ENCODE results near the gene MLLT10.
"Not testable (repeated sequence)": the region's sequence is repeated elsewhere in the genome, so short reads cannot be mapped to it uniquely, and the experiment has no call there.

Gene MLLT10

GRCh38 chr10:21600804-21601433, 66.9 kb downstream of the MLLT10 start:
- H3K4me3 Mint-ChIP-seq = no peak overlapping the region
- H3K9me3 Mint-ChIP-seq = no peaks in the 10 kb centered on the region
- ATAC-seq = no peak

GRCh38 chr10:21602313-21602712, 68.3 kb downstream of the MLLT10 start:
- no peak for ATAC-seq

More at GRCh38 chr10:21600804-21601433, 66.9 kb downstream of the MLLT10 start:
- Mint-ChIP-seq H3K4me1 (peaks cover 3% of the 10 kb centered on the region), H3K27ac (no peak overlapping the region), H3K27me3 (no peaks in the 10 kb centered on the region), H3K36me3 (ENCODE audit: low read depth) (peaks cover 8% of the 10 kb centered on the region)
- no peak for DNase-seq

GRCh38 chr10:21603721-21604120, 69.7 kb downstream of the MLLT10 start:
- H3K36me3 Mint-ChIP-seq (ENCODE audit: low read depth) = peaks cover 23% of the 10 kb centered on the region
- no peak overlapping the region for H3K27ac Mint-ChIP-seq
- peaks cover 5% of the 10 kb centered on the region for H3K9me3 Mint-ChIP-seq
- H3K27me3 Mint-ChIP-seq = no peaks in the 10 kb centered on the region
- peaks cover 8% of the 10 kb centered on the region for H3K4me1 Mint-ChIP-seq
- DNase-seq (no peak), ATAC-seq (no peak)
- H3K4me3 Mint-ChIP-seq = no peak overlapping the region

More at GRCh38 chr10:21602313-21602712, 68.3 kb downstream of the MLLT10 start:
- no peak for DNase-seq
- peaks cover 16% of the 10 kb centered on the region for H3K36me3 Mint-ChIP-seq (ENCODE audit: low read depth)
- no peak overlapping the region for H3K4me3 Mint-ChIP-seq
- H3K27me3 Mint-ChIP-seq = no peaks in the 10 kb centered on the region
- peaks cover 8% of the 10 kb centered on the region for H3K4me1 Mint-ChIP-seq
- H3K9me3 Mint-ChIP-seq = no peaks in the 10 kb centered on the region
- no peak overlapping the region for H3K27ac Mint-ChIP-seq

GRCh38 chr10:21604651-21605050, 70.6 kb downstream of the MLLT10 start:
- no peaks in the 10 kb centered on the region for H3K27me3 Mint-ChIP-seq
- H3K36me3 Mint-ChIP-seq (ENCODE audit: low read depth) = peaks cover 30% of the 10 kb centered on the region
- H3K9me3 Mint-ChIP-seq = peaks cover 5% of the 10 kb centered on the region
- ATAC-seq (no peak), DNase-seq (no peak)
- H3K27ac Mint-ChIP-seq = no peak overlapping the region
- H3K4me1 Mint-ChIP-seq = peaks cover 6% of the 10 kb centered on the region
- no peak overlapping the region for H3K4me3 Mint-ChIP-seq

GRCh38 chr10:21607907-21608306, 73.9 kb downstream of the MLLT10 start:
- H3K36me3 Mint-ChIP-seq (ENCODE audit: low read depth) = peaks cover 43% of the 10 kb centered on the region
- H3K9me3 Mint-ChIP-seq = peaks cover 5% of the 10 kb centered on the region
- no peak for ATAC-seq
- H3K4me3 Mint-ChIP-seq = no peak overlapping the region
- H3K27ac Mint-ChIP-seq = no peak overlapping the region
- no peak for DNase-seq
- no peaks in the 10 kb centered on the region for H3K27me3 Mint-ChIP-seq
- peaks cover 10% of the 10 kb centered on the region for H3K4me1 Mint-ChIP-seq

GRCh38 chr10:21614000-21614399, 80.0 kb downstream of the MLLT10 start:
- no peaks in the 10 kb centered on the region for H3K27me3 Mint-ChIP-seq
- no peak overlapping the region for H3K4me3 Mint-ChIP-seq
- H3K27ac Mint-ChIP-seq = no peak overlapping the region
- H3K4me1 Mint-ChIP-seq = peaks cover 15% of the 10 kb centered on the region
- peaks cover 37% of the 10 kb centered on the region for H3K36me3 Mint-ChIP-seq (ENCODE audit: low read depth)
- no peak for ATAC-seq
- no peak for DNase-seq
- no peaks in the 10 kb centered on the region for H3K9me3 Mint-ChIP-seq

- no peak overlapping the region for H3K27ac Mint-ChIP-seq
- no peak for DNase-seq
Measured at GRCh38 chr10:21617267-21617666, 83.2 kb downstream of the MLLT10 start.

GRCh38 chr10:21623291-21623690, 89.3 kb downstream of the MLLT10 start:
- Mint-ChIP-seq H3K27me3 (no peaks in the 10 kb centered on the region), H3K4me3 (no peak overlapping the region), H3K9me3 (no peaks in the 10 kb centered on the region), H3K36me3 (ENCODE audit: low read depth) (peaks cover 36% of the 10 kb centered on the region), H3K27ac (no peak overlapping the region), H3K4me1 (peaks cover 9% of the 10 kb centered on the region)
- no peak for DNase-seq
- no peak for ATAC-seq

More at GRCh38 chr10:21617267-21617666, 83.2 kb downstream of the MLLT10 start:
- H3K4me1 Mint-ChIP-seq = peaks cover 15% of the 10 kb centered on the region
- H3K36me3 Mint-ChIP-seq (ENCODE audit: low read depth) = peaks cover 28% of the 10 kb centered on the region
- no peaks in the 10 kb centered on the region for H3K9me3 Mint-ChIP-seq
- H3K27me3 Mint-ChIP-seq = no peaks in the 10 kb centered on the region
- no peak overlapping the region for H3K4me3 Mint-ChIP-seq
- no peak for ATAC-seq

GRCh38 chr10:21624421-21624820, 90.4 kb downstream of the MLLT10 start:
- not testable (repeated sequence) for H3K27me3 Mint-ChIP-seq, H3K4me3 Mint-ChIP-seq, H3K27ac Mint-ChIP-seq, ATAC-seq, H3K9me3 Mint-ChIP-seq, H3K4me1 Mint-ChIP-seq, DNase-seq
- H3K36me3 Mint-ChIP-seq (ENCODE audit: low read depth) = peaks cover 30% of the 10 kb centered on the region

GRCh38 chr10:21624951-21625350, 90.9 kb downstream of the MLLT10 start:
- no peak for ATAC-seq
- H3K9me3 Mint-ChIP-seq = no peaks in the 10 kb centered on the region
- H3K27me3 Mint-ChIP-seq = no peaks in the 10 kb centered on the region
- DNase-seq = no peak
- H3K4me3 Mint-ChIP-seq = no peak overlapping the region
- peaks cover 35% of the 10 kb centered on the region for H3K36me3 Mint-ChIP-seq (ENCODE audit: low read depth)
- H3K27ac Mint-ChIP-seq = no peak overlapping the region
- peaks cover 9% of the 10 kb centered on the region for H3K4me1 Mint-ChIP-seq

GRCh38 chr10:21625623-21626229, 91.7 kb downstream of the MLLT10 start:
- Mint-ChIP-seq H3K36me3 (ENCODE audit: low read depth) (peaks cover 38% of the 10 kb centered on the region), H3K4me1 (peaks cover 10% of the 10 kb centered on the region), H3K27ac (no peak overlapping the region), H3K27me3 (no peaks in the 10 kb centered on the region), H3K9me3 (no peaks in the 10 kb centered on the region), H3K4me3 (no peak overlapping the region)
- DNase-seq (no peak), ATAC-seq (no peak)

GRCh38 chr10:21626457-21627161, 92.6 kb downstream of the MLLT10 start:
- peaks cover 43% of the 10 kb centered on the region for H3K36me3 Mint-ChIP-seq (ENCODE audit: low read depth)
- H3K27ac Mint-ChIP-seq = no peak overlapping the region
- no peaks in the 10 kb centered on the region for H3K27me3 Mint-ChIP-seq
- DNase-seq (no peak), ATAC-seq (no peak)
- H3K4me3 Mint-ChIP-seq = no peak overlapping the region
- peaks cover 11% of the 10 kb centered on the region for H3K4me1 Mint-ChIP-seq
- no peaks in the 10 kb centered on the region for H3K9me3 Mint-ChIP-seq

GRCh38 chr10:21627331-21627730, 93.3 kb downstream of the MLLT10 start:
- ATAC-seq = no peak
- Mint-ChIP-seq H3K27me3 (no peaks in the 10 kb centered on the region), H3K27ac (no peak overlapping the region), H3K4me3 (no peak overlapping the region), H3K9me3 (no peaks in the 10 kb centered on the region), H3K36me3 (ENCODE audit: low read depth) (peaks cover 47% of the 10 kb centered on the region), H3K4me1 (peaks cover 11% of the 10 kb centered on the region)
- no peak for DNase-seq

GRCh38 chr10:21628023-21628422, 94.0 kb downstream of the MLLT10 start:
- H3K36me3 Mint-ChIP-seq (ENCODE audit: low read depth) = peaks cover 49% of the 10 kb centered on the region
- ATAC-seq (no peak), DNase-seq (no peak)
- no peak overlapping the region for H3K27ac Mint-ChIP-seq
- no peaks in the 10 kb centered on the region for H3K9me3 Mint-ChIP-seq
- peaks cover 11% of the 10 kb centered on the region for H3K4me1 Mint-ChIP-seq
- H3K27me3 Mint-ChIP-seq = no peaks in the 10 kb centered on the region
- H3K4me3 Mint-ChIP-seq = no peak overlapping the region

GRCh38 chr10:21628645-21629044, 94.6 kb downstream of the MLLT10 start:
- H3K9me3 Mint-ChIP-seq, DNase-seq, H3K27ac Mint-ChIP-seq, H3K4me3 Mint-ChIP-seq, H3K27me3 Mint-ChIP-seq, ATAC-seq: not testable (repeated sequence)
- Mint-ChIP-seq H3K4me1 (peaks cover 11% of the 10 kb centered on the region), H3K36me3 (ENCODE audit: low read depth) (peaks cover 51% of the 10 kb centered on the region)

Measured in activated naive CD8-positive, alpha-beta T cell treated with anti-CD3 and anti-CD28 coated beads, Interleukin-2, amount 50 U/mL, for 24 hours (primary cell).